MCF 10A (cell line): ENCODE results near the gene BARHL2. TPM values are rescaled to one million over a fixed set of nuclear protein-coding genes. Genes with fewer than 3 reads are reported as not detected.

Experiments used
- BruUV-seq: library from RNA; stranded (reverse); fragments of 400-500 nt; replicated peaks from 2 replicates; lab custom pipeline; 2021; lab: Mats Ljungman, UMichigan
- CTCF ChIA-PET: fragments of 300-600 bp; sonication (Branson Sonifier 250); formaldehyde crosslinking; extraction: SDS; loops from one replicate; lab custom pipeline; 2021; ENCODE audit warnings: antibody characterized with exemption, inconsistent platforms; lab: Yijun Ruan, JAX
- POLR2A ChIA-PET: fragments of 300-600, 350-650 bp; sonication (Branson Sonifier 250); formaldehyde crosslinking; extraction: SDS; loops from one replicate; lab custom pipeline; 2020; ENCODE audit warnings: antibody characterized with exemption, inconsistent platforms; lab: Yijun Ruan, JAX
- DNase-seq: peaks from one replicate; pipeline ENCODE4 v3.0.0-alpha.2; 2018; ENCODE audit not compliant: unreplicated experiment
- H3K27ac Mint-ChIP-seq: one replicate; pipeline ENCODE4 v1.8.0; 2022; ENCODE audit warnings: mild to moderate bottlenecking, low read depth, mixed read lengths; ENCODE audit not compliant: unreplicated experiment
- H3K27me3 Mint-ChIP-seq: one replicate; pipeline ENCODE4 v1.8.0; 2022; ENCODE audit warnings: mixed read lengths; ENCODE audit not compliant: insufficient read depth, unreplicated experiment
- H3K36me3 Mint-ChIP-seq: one replicate; pipeline ENCODE4 v1.8.0; 2022; ENCODE audit warnings: mild to moderate bottlenecking, moderate library complexity, mixed read lengths; ENCODE audit not compliant: insufficient read depth, unreplicated experiment
- H3K4me1 Mint-ChIP-seq: one replicate; pipeline ENCODE4 v1.8.0; 2022; ENCODE audit warnings: mixed read lengths; ENCODE audit not compliant: insufficient read depth, unreplicated experiment
- H3K4me3 Mint-ChIP-seq: one replicate; pipeline ENCODE4 v1.8.0; 2022; ENCODE audit warnings: mild to moderate bottlenecking, moderate library complexity, mixed read lengths; ENCODE audit not compliant: unreplicated experiment
- H3K9me3 Mint-ChIP-seq: one replicate; pipeline ENCODE4 v1.8.0; 2022; ENCODE audit warnings: mixed read lengths; ENCODE audit not compliant: unreplicated experiment
- CTCF ChIP-seq: fragments of 200-600 bp; IDR thresholded peaks from one replicate; pipeline ENCODE4 v1.8.0; 2022; ENCODE audit warnings: antibody characterized with exemption, mild to moderate bottlenecking; ENCODE audit not compliant: unreplicated experiment
- intact Hi-C: fragments of 100-400 bp; cut with micrococcal nuclease; formaldehyde crosslinking; loops from 2 replicates; pipeline ENCODE4 v1.14.1; 2022
- total RNA-seq: library from RNA; stranded (reverse); gene quantifications from 2 replicates; pipeline ENCODE4 v1.2.3, GENCODE V29; 2022

Gene BARHL2
- total RNA-seq, 1 experiment from 2014 or later, result not detected

- DNase-seq, result no peak
- Mint-ChIP-seq H3K27me3 (peaks cover 17% of the 10 kb centered on the region), H3K36me3 (no peaks in the 10 kb centered on the region), H3K27ac (no peak overlapping the region), H3K4me3 (no peak overlapping the region), H3K9me3 (no peaks in the 10 kb centered on the region), H3K4me1 (no peaks in the 10 kb centered on the region)
- intact Hi-C loops, result no loop called here
- CTCF ChIA-PET, result interaction anchor here (0.6 kb wide), 1 partner anchor 41 kb away, joined by 3 read pairs; no protein-coding TSS in a partner anchor
- POLR2A ChIA-PET, result no interaction called here
- TF ChIP-seq CTCF, result no peak
- no TSS peak for BruUV-seq
Observed at GRCh38 chr1:90746857-90747256, 29.8 kb upstream of the BARHL2 start.

- ChIA-PET CTCF (interaction anchor here (0.6 kb wide), 1 partner anchor 112 kb away, joined by 6 read pairs; no protein-coding TSS in a partner anchor), POLR2A (no interaction called here)
- peaks cover 10% of the 10 kb centered on the region for H3K27me3 Mint-ChIP-seq
- no peaks in the 10 kb centered on the region for H3K9me3 Mint-ChIP-seq
- H3K4me3 Mint-ChIP-seq, result no peak overlapping the region
- BruUV-seq, result no TSS peak
- no peak for TF ChIP-seq CTCF
- no peaks in the 10 kb centered on the region for H3K36me3 Mint-ChIP-seq
- no peaks in the 10 kb centered on the region for H3K4me1 Mint-ChIP-seq
- DNase-seq, result no peak
- no peak overlapping the region for H3K27ac Mint-ChIP-seq
- intact Hi-C loops, result no loop called here
Observed at GRCh38 chr1:90745972-90746371, 28.9 kb upstream of the BARHL2 start.

GRCh38 chr1:90732136-90732535, 15.0 kb upstream of the BARHL2 start:
- intact Hi-C loops, result no loop called here
- H3K36me3 Mint-ChIP-seq, result no peaks in the 10 kb centered on the region
- H3K4me1 Mint-ChIP-seq, result no peaks in the 10 kb centered on the region
- H3K27me3 Mint-ChIP-seq, result peaks cover 49% of the 10 kb centered on the region
- H3K27ac Mint-ChIP-seq, result no peak overlapping the region
- DNase-seq, result no peak
- no peak for TF ChIP-seq CTCF
- no peak overlapping the region for H3K4me3 Mint-ChIP-seq
- H3K9me3 Mint-ChIP-seq, result no peaks in the 10 kb centered on the region
- CTCF ChIA-PET, result interaction anchor here (3.5 kb wide), 1 partner anchor 10 kb away, joined by 23 read pairs; no protein-coding TSS in a partner anchor
- BruUV-seq, result no TSS peak
- POLR2A ChIA-PET, result no interaction called here

DNA sequence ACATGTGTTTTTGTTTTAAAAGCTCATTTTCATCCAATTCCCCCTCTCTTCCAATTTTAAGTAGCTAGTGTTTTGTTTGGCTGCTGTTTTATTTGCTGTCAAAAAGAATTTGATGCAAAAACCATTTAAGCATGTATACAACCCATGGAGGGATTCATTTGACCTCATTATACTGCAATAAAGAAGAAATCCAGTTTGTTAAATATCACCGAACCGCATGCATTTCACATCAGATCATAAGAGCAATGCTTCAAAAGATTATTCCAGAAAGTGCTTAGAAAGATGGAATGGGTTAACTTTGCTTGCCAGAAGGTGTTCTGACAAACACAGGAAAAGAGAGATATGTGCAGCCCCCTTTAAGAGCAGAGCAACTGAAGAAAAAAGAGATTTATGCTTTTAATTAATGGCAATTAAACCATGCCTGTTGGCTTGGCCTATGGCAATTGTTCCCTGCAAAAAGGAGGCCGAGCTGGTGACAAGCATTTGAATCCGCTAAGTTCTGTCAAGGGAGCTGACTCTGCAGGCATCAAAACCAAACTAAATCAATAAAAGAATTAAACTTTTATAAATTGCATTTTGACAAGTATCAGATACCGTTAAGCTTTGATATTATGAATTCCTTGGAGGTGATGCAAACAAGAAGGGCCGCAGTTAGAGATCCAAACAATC, 14.4 kb upstream of the BARHL2 start:
- ChIA-PET POLR2A (interaction anchor here (0.6 kb wide), 1 partner anchor 608 kb away, joined by 3 read pairs; no protein-coding TSS in a partner anchor), CTCF (interaction anchor here (0.7 to 3.5 kb wide), 2 partner anchors 10 to 611 kb away, joined by 3 to 23 read pairs; no protein-coding TSS in a partner anchor)
- TF ChIP-seq CTCF, result no peak
- Mint-ChIP-seq H3K27me3 (peaks cover 49% of the 10 kb centered on the region), H3K27ac (no peak overlapping the region), H3K4me3 (no peak overlapping the region), H3K4me1 (no peaks in the 10 kb centered on the region), H3K9me3 (no peaks in the 10 kb centered on the region), H3K36me3 (no peaks in the 10 kb centered on the region)
- no TSS peak for BruUV-seq
- intact Hi-C loops, result no loop called here
- no peak for DNase-seq
